HG02798 (cell line): Measurements from ENCODE around the gene DKC1.
"Not testable (repeated sequence)": the region's sequence is repeated elsewhere in the genome, so short reads cannot be mapped to it uniquely, and the experiment has no call there.

ENCODE experiments used
- ATAC-seq: cut with Tn5 transposase; IDR thresholded peaks from one replicate; pipeline ENCODE4 v1.9.1; 2021; ENCODE audit warnings: mild to moderate bottlenecking; ENCODE audit not compliant: unreplicated experiment, poor library complexity

Gene DKC1

DNA sequence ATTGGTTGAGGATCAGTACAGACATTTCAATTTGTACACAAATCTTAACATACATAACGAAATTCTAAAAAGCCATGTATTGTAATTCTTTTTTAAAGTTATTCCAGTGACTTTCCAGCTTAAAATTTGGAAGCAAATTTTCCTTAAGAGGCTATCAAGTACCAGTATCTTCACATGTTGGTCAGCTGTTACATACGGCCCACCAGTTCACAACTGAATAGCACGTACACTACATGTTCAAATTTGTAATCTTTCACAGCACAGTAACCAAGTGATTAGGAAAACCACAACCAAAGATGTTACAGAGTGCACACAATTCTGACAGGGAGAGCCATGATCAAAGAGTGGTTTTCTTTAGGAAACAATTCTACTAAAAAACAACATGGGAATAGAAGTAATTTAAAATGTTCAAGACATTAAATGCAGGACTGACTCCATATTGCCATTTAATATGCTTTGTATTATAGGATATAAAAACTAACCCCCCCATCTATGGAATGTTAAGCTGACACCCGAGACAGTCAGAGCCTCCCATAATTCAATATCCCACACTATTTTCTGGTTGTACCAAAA, 53.7 kb downstream of the DKC1 start:
- ATAC-seq, result not testable (repeated sequence)

DNA sequence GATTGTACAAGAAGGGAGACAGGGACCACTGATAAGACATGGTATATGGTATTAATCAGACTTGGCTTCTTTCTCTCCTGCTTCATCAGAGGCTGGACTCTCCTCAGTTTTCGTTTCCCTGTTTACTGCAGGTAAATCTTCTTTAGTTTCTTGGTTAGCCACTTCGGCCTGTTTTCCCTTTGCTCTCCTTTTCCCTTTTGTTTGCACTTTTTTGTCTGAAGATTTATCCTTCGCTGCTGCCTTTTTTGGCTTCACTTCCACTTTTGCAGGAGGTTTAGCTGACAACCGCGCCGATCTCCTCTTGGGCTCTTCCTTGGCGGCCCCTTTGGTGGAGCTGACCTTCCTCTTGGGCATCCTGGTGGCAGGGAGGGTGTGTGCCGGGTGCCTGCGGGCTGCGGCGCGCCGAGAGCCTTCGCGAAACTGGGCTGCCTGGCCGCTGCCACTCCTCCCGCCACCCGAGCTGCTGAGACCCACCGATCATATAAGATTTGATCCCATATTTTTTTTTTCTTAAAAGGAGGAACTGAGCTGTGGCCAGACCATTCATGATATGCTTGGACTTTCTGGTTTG, 54.5 kb downstream of the DKC1 start:
- not testable (repeated sequence) for ATAC-seq

DNA sequence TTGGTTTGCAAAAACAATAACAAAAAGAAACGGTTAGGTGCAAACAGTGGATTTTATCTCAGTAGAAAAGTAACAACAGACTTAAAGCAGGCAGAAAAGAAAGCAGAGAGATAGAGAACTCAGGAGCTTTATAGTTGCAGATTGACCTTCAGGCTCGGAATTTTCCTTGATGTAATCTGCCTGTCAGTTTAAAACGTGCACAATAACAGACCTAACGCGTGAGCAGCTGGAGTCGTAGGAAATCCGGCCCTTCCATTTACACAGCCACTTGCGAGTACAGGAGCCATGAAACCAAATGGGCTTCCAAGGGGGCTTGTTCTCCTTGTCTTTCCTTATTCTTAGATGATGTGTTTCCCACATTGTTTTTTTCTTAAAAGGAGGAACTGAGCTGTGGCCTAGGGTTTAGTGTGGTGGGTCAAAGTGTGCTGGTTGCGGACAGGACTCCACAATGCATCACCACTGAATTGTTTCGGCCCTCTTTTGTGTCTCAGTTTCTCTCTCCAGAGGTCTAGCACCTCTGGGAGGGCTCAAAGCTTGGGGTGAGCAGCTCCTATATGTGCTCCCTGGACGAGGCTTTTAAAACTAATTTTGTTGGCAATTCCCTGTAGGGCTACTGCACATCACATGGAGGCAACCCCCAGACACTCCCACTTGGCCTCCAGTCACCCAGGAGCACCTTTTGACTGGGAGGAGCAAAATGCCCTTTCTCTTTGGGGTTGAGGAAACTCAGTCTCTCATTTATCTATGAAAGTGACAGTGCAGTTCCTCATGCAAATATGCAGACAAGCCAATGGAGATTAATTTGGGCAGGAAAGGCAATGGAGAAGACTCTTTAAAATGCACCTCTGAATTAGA, 56.5 kb downstream of the DKC1 start:
- ATAC-seq, result no peak

DNA sequence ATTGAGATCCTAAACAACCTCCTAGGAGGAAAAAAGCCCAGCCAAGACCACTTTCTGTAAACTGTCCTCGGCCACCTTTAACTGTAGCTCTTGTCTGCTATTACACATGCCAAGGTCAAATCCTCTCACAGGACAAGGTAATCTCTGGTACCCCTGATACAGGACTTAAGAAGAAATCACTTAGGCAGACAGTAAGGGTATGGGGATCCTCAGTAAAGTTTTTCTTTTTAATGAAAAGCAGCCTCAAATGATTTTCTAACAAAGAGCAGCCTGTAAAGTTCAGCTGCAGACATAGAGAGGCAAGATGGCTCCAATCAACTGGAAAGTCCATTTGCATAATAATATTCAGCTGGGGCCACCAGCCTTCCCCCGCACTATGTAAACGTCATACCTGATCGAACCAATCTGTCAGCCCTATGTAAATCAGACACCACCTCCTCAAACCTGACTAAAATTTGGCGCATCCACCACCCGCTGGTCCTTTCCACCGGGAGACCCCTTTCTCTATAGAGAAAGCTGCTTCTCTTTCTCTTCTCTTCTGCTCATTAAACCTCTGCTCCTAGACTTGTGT, 57.2 kb downstream of the DKC1 start:
- ATAC-seq, result no peak

DNA sequence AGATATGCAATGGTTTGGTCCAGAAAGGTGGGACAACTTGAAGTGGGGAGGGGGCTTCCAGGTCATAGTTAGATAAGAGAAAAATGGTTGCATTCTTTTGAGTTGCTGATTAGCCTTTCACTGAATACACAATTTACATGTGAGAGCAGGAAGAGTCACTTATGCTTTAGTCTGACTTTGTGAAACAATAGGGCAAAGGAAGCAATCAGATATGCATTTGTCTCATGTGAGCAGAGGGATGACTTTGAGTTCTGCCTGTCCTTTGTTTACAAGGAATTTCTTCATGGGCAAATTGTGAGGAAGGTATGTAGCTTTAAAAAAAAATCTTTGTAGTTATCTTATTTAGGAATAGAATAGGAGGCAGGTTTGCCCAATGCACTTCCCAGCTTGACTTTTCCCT, 58.9 kb downstream of the DKC1 start:
- no peak for ATAC-seq

DNA sequence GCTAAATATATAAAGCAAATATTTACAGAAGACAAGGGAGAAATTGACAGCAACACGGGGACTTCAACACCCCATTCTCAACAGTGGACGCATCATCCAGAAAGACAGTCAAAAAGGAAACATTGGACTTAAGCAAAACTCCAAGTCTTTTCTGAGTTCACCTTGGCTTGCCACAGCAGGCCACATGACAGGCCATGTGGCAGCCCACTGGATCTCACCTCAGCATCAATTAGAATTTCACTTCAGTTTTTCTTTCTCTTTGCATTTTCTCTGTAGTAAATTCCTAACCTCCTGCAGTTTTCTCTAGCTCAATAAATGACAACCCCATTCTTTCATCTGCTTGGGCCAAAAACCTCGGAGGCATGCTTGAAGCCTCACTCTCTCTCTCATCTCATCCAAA, 59.4 kb downstream of the DKC1 start:
- no peak for ATAC-seq

DNA sequence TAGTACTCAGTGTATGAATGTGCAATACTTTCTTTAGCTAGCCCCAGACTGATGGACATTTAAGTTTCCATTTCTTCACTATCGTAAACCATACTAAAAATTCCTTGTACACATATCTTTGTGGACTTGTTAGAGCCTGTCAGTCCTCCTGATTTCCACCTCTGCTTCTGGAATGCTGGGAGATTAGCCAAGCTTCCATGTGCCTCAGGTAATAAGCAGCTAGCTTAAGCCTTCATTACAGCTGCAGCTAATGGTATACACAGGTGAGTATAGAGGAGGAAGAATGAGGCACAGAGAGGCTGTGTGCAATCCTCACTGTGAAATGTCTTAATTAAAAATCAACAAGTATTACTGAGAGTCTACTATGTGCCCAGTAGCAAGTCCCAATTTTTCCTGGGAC, 62.0 kb downstream of the DKC1 start:
- no peak for ATAC-seq

DNA sequence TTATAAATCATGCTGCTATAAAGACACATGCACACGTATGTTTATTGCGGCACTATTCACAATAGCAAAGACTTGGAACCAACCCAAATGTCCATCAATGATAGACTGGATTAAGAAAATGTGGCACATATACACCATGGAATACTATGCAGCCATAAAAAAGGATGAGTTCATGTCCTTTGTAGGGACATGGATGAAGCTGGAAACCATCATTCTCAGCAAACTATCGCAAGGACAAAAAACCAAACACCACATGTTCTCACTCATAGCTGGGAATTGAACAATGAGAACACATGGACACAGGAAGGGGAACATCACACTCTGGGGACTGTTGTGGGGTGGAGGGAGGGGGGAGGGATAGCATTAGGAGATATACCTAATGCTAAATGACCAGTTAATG, 62.9 kb downstream of the DKC1 start:
- ATAC-seq, result not testable (repeated sequence)
